HCT116 (cell line): Measurements from ENCODE around the gene ZNF576.

Source experiments
- CTCF ChIP-seq, 3 experiments: fragments of 200-600 bp in 1 of 3; sonication (generic) in 1 of 3; IDR thresholded peaks in 2 of 3; conservative IDR thresholded peaks in 1 of 3; 2 replicates each; pipeline ENCODE4 v1.5.1; 2012 to 2017; ENCODE audit warnings: low read depth in 2 of 3, low read length in 2 of 3, antibody characterized with exemption in 1 of 3, borderline replicate concordance in 1 of 3, control low read depth in 1 of 3, mild to moderate bottlenecking in 1 of 3, mixed read lengths in 1 of 3, mixed run types in 1 of 3, moderate library complexity in 1 of 3; ENCODE audit not compliant: insufficient read depth in 1 of 3
- EZH2 ChIP-seq: fragments of 200-600 bp; sonication (generic); IDR thresholded peaks from 2 replicates; pipeline ENCODE4 v1.6.1; 2017; ENCODE audit warnings: antibody characterized with exemption, mixed run types
- JUND ChIP-seq: IDR thresholded peaks from 2 replicates; pipeline ENCODE4 v1.6.1; 2012
- POLR2A ChIP-seq: IDR thresholded peaks from 2 replicates; pipeline ENCODE4 v1.7.0; 2011; ENCODE audit warnings: borderline replicate concordance; ENCODE audit not compliant: insufficient read depth, insufficient read length; ENCODE audit errors: extremely low read depth
- POLR2AphosphoS5 ChIP-seq: IDR thresholded peaks from 2 replicates; pipeline ENCODE4 v1.6.1; 2011; ENCODE audit warnings: mild to moderate bottlenecking, low read depth, low read length, moderate library complexity
- RAD21 ChIP-seq: IDR thresholded peaks from 2 replicates; pipeline ENCODE4 v1.6.1; 2012; ENCODE audit warnings: low read depth, mild to moderate bottlenecking
- SIN3A ChIP-seq: IDR thresholded peaks from 2 replicates; pipeline ENCODE4 v1.6.1; 2012; ENCODE audit warnings: low read depth
- SP1 ChIP-seq: IDR thresholded peaks from 2 replicates; pipeline ENCODE4 v1.6.1; 2012; ENCODE audit warnings: low read depth
- YY1 ChIP-seq: IDR thresholded peaks from 2 replicates; pipeline ENCODE4 v1.6.1; 2011; ENCODE audit warnings: low read length, low read depth, moderate library complexity, mild to moderate bottlenecking; ENCODE audit not compliant: insufficient replicate concordance; ENCODE audit errors: extremely low read depth
- ZBTB33 ChIP-seq: IDR thresholded peaks from 2 replicates; pipeline ENCODE4 v1.6.1; 2011; ENCODE audit warnings: mild to moderate bottlenecking, low read length, moderate library complexity; ENCODE audit not compliant: insufficient replicate concordance; ENCODE audit errors: extremely low read depth
- ZFX ChIP-seq: fragments of 450-650 bp; IDR thresholded peaks from 2 replicates; pipeline ENCODE4 v1.6.1; 2017
- ZNF274 ChIP-seq: fragments of 200-500 bp; sonication (Bioruptor generic); IDR thresholded peaks from 2 replicates; pipeline ENCODE4 v1.6.1; 2014; ENCODE audit warnings: mild to moderate bottlenecking, low read depth, low read length, inconsistent platforms
- TF ChIP-seq, protein P1 (sequence below): IDR thresholded peaks from 2 replicates; pipeline ENCODE4 v1.6.1; 2012
- TF ChIP-seq, protein P2 (sequence below): IDR thresholded peaks from 2 replicates; pipeline ENCODE4 v1.6.1; 2012; ENCODE audit warnings: low read depth

- TF ChIP-seq POLR2A: no peak
- TF ChIP-seq CTCF (IDR thresholded peaks at IDR 0.05 in 2 of 3, conservative IDR thresholded peaks at IDR 0.05 in 1 of 3; ENCODE audit: borderline replicate concordance in 1 of 3, insufficient read depth in 1 of 3, low read depth in 2 of 3, low read length in 2 of 3): no peak
- no peak for TF ChIP-seq EZH2
- TF ChIP-seq ZFX: no peak
- no peak for TF ChIP-seq SIN3A
- TF ChIP-seq, protein P1, sequence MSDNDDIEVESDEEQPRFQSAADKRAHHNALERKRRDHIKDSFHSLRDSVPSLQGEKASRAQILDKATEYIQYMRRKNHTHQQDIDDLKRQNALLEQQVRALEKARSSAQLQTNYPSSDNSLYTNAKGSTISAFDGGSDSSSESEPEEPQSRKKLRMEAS: no peak
- no peak for TF ChIP-seq SP1
- TF ChIP-seq JUND: no peak
- TF ChIP-seq, protein P2, sequence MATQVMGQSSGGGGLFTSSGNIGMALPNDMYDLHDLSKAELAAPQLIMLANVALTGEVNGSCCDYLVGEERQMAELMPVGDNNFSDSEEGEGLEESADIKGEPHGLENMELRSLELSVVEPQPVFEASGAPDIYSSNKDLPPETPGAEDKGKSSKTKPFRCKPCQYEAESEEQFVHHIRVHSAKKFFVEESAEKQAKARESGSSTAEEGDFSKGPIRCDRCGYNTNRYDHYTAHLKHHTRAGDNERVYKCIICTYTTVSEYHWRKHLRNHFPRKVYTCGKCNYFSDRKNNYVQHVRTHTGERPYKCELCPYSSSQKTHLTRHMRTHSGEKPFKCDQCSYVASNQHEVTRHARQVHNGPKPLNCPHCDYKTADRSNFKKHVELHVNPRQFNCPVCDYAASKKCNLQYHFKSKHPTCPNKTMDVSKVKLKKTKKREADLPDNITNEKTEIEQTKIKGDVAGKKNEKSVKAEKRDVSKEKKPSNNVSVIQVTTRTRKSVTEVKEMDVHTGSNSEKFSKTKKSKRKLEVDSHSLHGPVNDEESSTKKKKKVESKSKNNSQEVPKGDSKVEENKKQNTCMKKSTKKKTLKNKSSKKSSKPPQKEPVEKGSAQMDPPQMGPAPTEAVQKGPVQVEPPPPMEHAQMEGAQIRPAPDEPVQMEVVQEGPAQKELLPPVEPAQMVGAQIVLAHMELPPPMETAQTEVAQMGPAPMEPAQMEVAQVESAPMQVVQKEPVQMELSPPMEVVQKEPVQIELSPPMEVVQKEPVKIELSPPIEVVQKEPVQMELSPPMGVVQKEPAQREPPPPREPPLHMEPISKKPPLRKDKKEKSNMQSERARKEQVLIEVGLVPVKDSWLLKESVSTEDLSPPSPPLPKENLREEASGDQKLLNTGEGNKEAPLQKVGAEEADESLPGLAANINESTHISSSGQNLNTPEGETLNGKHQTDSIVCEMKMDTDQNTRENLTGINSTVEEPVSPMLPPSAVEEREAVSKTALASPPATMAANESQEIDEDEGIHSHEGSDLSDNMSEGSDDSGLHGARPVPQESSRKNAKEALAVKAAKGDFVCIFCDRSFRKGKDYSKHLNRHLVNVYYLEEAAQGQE: no peak
- TF ChIP-seq YY1: no peak
- no peak for TF ChIP-seq ZNF274
- no peak for TF ChIP-seq ZBTB33
- no peak for TF ChIP-seq POLR2AphosphoS5
- no peak for TF ChIP-seq RAD21
Observed at GRCh38 chr19:43596842-43597461, 557 bp downstream of the ZNF576 start.
